A549 (cell line): ENCODE measurements around the gene ECM1. TPM values are rescaled to one million over a fixed set of nuclear protein-coding genes. Genes with fewer than 3 reads are reported as not detected.

Experiments used
- ATAC-seq, 2 experiments: fragments of 200-7000 bp in 1 of 2; fragments of >200 bp in 1 of 2; cut with Nextera tagmentation in 1 of 2; cut with Tn5 transposase in 1 of 2; 3 replicates each; pipeline versions ENCODE4 v1.8.0 to v1.9.1; 2018 to 2020; ENCODE audit warnings: mild to moderate bottlenecking in 1 of 2, moderate library complexity in 1 of 2
- CTCF ChIA-PET: fragments of 300-600 bp; sonication (Branson Sonifier 250); formaldehyde crosslinking; extraction: SDS; loops from one replicate; lab custom pipeline; 2021; ENCODE audit warnings: antibody characterized with exemption, inconsistent platforms; lab: Yijun Ruan, JAX
- POLR2A ChIA-PET: fragments of 350-600 bp; formaldehyde crosslinking; extraction: SDS; loops from one replicate; lab custom pipeline; 2021; ENCODE audit warnings: antibody characterized with exemption, inconsistent platforms; lab: Yijun Ruan, JAX
- DNase-seq, 2 experiments: peaks; one replicate each; pipeline versions ENCODE4 v3.0.0 to v3.0.0-alpha.2; 2011 to 2016; ENCODE audit warnings: low read depth in 1 of 2, low spot score in 1 of 2
- FAIRE-seq: peaks from 2 replicates; lab custom pipeline; 2011; peaks lifted over from hg19 to GRCh38; lab: Jason Lieb, UNC
- H3K27ac ChIP-seq, 2 experiments: fragments of >200 bp; sonication (Bioruptor Twin); formaldehyde crosslinking; 3 replicates each; pipeline ENCODE4 v1.5.1; 2016 to 2017
- H3K4me1 ChIP-seq: fragments of >200 bp; sonication (Bioruptor Twin); formaldehyde crosslinking; 3 replicates; pipeline ENCODE4 v1.6.1; 2016
- H3K4me2 ChIP-seq: fragments of >200 bp; sonication (Bioruptor Twin); formaldehyde crosslinking; 3 replicates; pipeline ENCODE4 v1.6.1; 2016
- H3K4me3 ChIP-seq: fragments of >200 bp; sonication (Bioruptor Twin); formaldehyde crosslinking; 3 replicates; pipeline ENCODE4 v1.5.1; 2016
- H3K9me3 ChIP-seq: fragments of >200 bp; sonication (Bioruptor Twin); formaldehyde crosslinking; 3 replicates; pipeline ENCODE4 v1.6.1; 2016
- BHLHE40 ChIP-seq: IDR thresholded peaks from 2 replicates; pipeline ENCODE4 v1.6.1; 2012; ENCODE audit warnings: low read depth, low read length, inconsistent platforms
- CEBPB ChIP-seq, 2 experiments: fragments of >200 bp in 1 of 2; sonication (Bioruptor Twin) in 1 of 2; formaldehyde crosslinking in 1 of 2; IDR thresholded peaks; 2 replicates each; pipeline ENCODE4 v1.6.1; 2012 to 2016
- EHF ChIP-seq: fragments of 250-450 bp; sonication (Bioruptor Pico); IDR thresholded peaks from 2 replicates; pipeline ENCODE4 v1.5.0; 2020; ENCODE audit warnings: mild to moderate bottlenecking
- EHMT2 ChIP-seq: fragments of 200-600 bp; sonication (generic); IDR thresholded peaks from 2 replicates; pipeline ENCODE4 v1.6.1; 2016; ENCODE audit warnings: antibody characterized with exemption, low read depth, mild to moderate bottlenecking, moderate library complexity
- ESRRA ChIP-seq: fragments of 150-350 bp; IDR thresholded peaks from 2 replicates; pipeline ENCODE4 v1.6.1; 2014; ENCODE audit warnings: mild to moderate bottlenecking, low read length, borderline replicate concordance
- FOXS1 ChIP-seq: fragments of 250-450 bp; sonication (Bioruptor Pico); IDR thresholded peaks from 2 replicates; pipeline ENCODE4 v1.5.0; 2020; ENCODE audit warnings: mild to moderate bottlenecking, moderate library complexity
- HOXA7 ChIP-seq: fragments of 250-450 bp; sonication (Bioruptor Pico); IDR thresholded peaks from 2 replicates; pipeline ENCODE4 v1.5.0; 2020; ENCODE audit warnings: mild to moderate bottlenecking, moderate library complexity
- JUN ChIP-seq, 2 experiments: fragments of >200 bp; sonication (Bioruptor Twin); formaldehyde crosslinking; IDR thresholded peaks; 2 replicates in 1 of 2; 3 replicates in 1 of 2; pipeline ENCODE4 v1.6.1; 2016 to 2017
- MAX ChIP-seq: IDR thresholded peaks from 2 replicates; pipeline ENCODE4 v1.6.1; 2012
- PBX3 ChIP-seq: IDR thresholded peaks from 2 replicates; pipeline ENCODE4 v1.6.1; 2012
- PHF8 ChIP-seq: fragments of 200-600 bp; sonication (generic); IDR thresholded peaks from 2 replicates; pipeline ENCODE4 v1.6.1; 2016; ENCODE audit warnings: low read depth, mild to moderate bottlenecking, antibody characterized with exemption, moderate library complexity, borderline replicate concordance
- POLR2AphosphoS2 ChIP-seq: conservative IDR thresholded peaks from 2 replicates; pipeline ENCODE4 v1.6.1; 2012; ENCODE audit warnings: low read length, improper control_type of control experiment, inconsistent platforms
- RARB ChIP-seq: fragments of 250-450 bp; sonication (Bioruptor Pico); IDR thresholded peaks from 2 replicates; pipeline ENCODE4 v1.8.0; 2021; ENCODE audit warnings: mild to moderate bottlenecking, moderate library complexity
- RCOR1 ChIP-seq: fragments of 150-350 bp; IDR thresholded peaks from 2 replicates; pipeline ENCODE4 v1.6.1; 2014; ENCODE audit warnings: antibody characterized with exemption, low read length, low read depth
- REST ChIP-seq: fragments of 200-600 bp; sonication (generic); IDR thresholded peaks from 2 replicates; pipeline ENCODE4 v1.6.1; 2016; ENCODE audit warnings: antibody characterized with exemption, mild to moderate bottlenecking, moderate library complexity
- RFX5 ChIP-seq: fragments of 450-650 bp; IDR thresholded peaks from 2 replicates; pipeline ENCODE4 v1.7.1; 2014; ENCODE audit warnings: antibody characterized with exemption, mild to moderate bottlenecking, moderate library complexity
- RNF2 ChIP-seq: fragments of 200-600 bp; sonication (generic); IDR thresholded peaks from 2 replicates; pipeline ENCODE4 v1.6.1; 2016; ENCODE audit warnings: low read depth, mild to moderate bottlenecking, antibody characterized with exemption, moderate library complexity, borderline replicate concordance
- SMC3 ChIP-seq: fragments of >200 bp; sonication (Bioruptor Twin); formaldehyde crosslinking; IDR thresholded peaks from 3 replicates; pipeline ENCODE4 v1.6.1; 2018; ENCODE audit warnings: inconsistent platforms
- TFCP2L1 ChIP-seq: fragments of 250-450 bp; sonication (Bioruptor Pico); IDR thresholded peaks from 2 replicates; pipeline ENCODE4 v1.5.0; 2021; ENCODE audit warnings: mild to moderate bottlenecking
- TP53 ChIP-seq: fragments of 250-450 bp; sonication (Bioruptor Pico); IDR thresholded peaks from 2 replicates; pipeline ENCODE4 v1.5.0; 2021; ENCODE audit warnings: mild to moderate bottlenecking, moderate library complexity
- ZC3H11A ChIP-seq: fragments of 450-650 bp; IDR thresholded peaks from 2 replicates; pipeline ENCODE4 v1.6.1; 2014; ENCODE audit warnings: antibody characterized with exemption, mild to moderate bottlenecking
- ZFP36 ChIP-seq: fragments of 450-650 bp; IDR thresholded peaks from 2 replicates; pipeline ENCODE4 v1.6.1; 2014; ENCODE audit warnings: borderline replicate concordance; ENCODE audit not compliant: partially characterized antibody
- ZNF302 ChIP-seq: fragments of 250-450 bp; sonication (Bioruptor Pico); IDR thresholded peaks from 2 replicates; pipeline ENCODE4 v1.9.0; 2021; ENCODE audit warnings: inconsistent platforms, mild to moderate bottlenecking, moderate library complexity
- WGBS: methylation state at CpG from one replicate; pipeline ENCODE4 v1.1.6; 2017; ENCODE audit errors: missing lambda C conversion rate; 5-methylcytosine and 5-hydroxymethylcytosine counted together
- polyA plus RNA-seq, 4 experiments: library from polyadenylated mRNA; depleted of rRNA in 3 of 4; stranded (reverse); fragments of >200 nt; fragmentation: RNase III in 1 of 4; extraction: RNeasy Plus Mini Kit Qiagen cat#74134 plus additional on column Dnase treatment in 1 of 4; gene quantifications; 2 replicates in 3 of 4; 3 replicates in 1 of 4; pipeline ENCODE4 v1.2.3, GENCODE V29; 2011 to 2017

ECM1 gene
- polyA plus RNA-seq, 2 of the 4 experiments (the other 2 are of a cell fraction): 0.88 to 1.0 TPM

GRCh38 chr1:150543500-150544143 is 35.7 kb downstream of the ECM1 start:
- DNase-seq (no peak), ATAC-seq (0 out of 6 replicates have a peak, but pooled peaks of 1 of the 2 experiments have one; percentile 22), FAIRE-seq (no peak)
- no peak for TF ChIP-seq SMC3
- no peak for TF ChIP-seq JUN (IDR thresholded peaks at IDR 0.05)
- TF ChIP-seq PHF8: no peak
- TF ChIP-seq RNF2: no peak
- TF ChIP-seq ZC3H11A: no peak
- Histone ChIP-seq H3K27ac (no peak overlapping the region), H3K4me1 (no peaks in the 10 kb centered on the region; the same call in 2 of the 3 replicates), H3K4me2 (no peak overlapping the region), H3K9me3 (no peaks in the 10 kb centered on the region), H3K4me3 (no peak overlapping the region)
- CTCF ChIA-PET: interaction anchor here (0.5 to 6.3 kb wide), 4 partner anchors 10 to 489 kb away, joined by 3 to 35 read pairs (median 16); no protein-coding TSS in a partner anchor
- WGBS: 85% methylated on average over 13 of the region's 13 CpGs
- POLR2A ChIA-PET: no interaction called here

- no peaks in the 10 kb centered on the region for H3K4me1 ChIP-seq
- ChIA-PET POLR2A (no interaction called here), CTCF (interaction anchor here (0.5 to 6.3 kb wide), 3 partner anchors 11 to 489 kb away, joined by 4 to 35 read pairs (median 27); no protein-coding TSS in a partner anchor)
- DNase-seq: no peak
- H3K9me3 ChIP-seq: no peaks in the 10 kb centered on the region
- FAIRE-seq: no peak
- H3K4me2 ChIP-seq: no peak overlapping the region
- 64% methylated on average over 3 of the region's 3 CpGs for WGBS
- no peak overlapping the region for H3K4me3 ChIP-seq
- ATAC-seq: no peak
- H3K27ac ChIP-seq: no peak overlapping the region
- TF ChIP-seq RARB (CRISPR knock-in tag): no peak
- TF ChIP-seq BHLHE40: no peak
- TF ChIP-seq JUN (IDR thresholded peaks at IDR 0.05): no peak
- TF ChIP-seq EHMT2: no peak
- TF ChIP-seq RCOR1: no peak
- TF ChIP-seq ZFP36: no peak
These were observed 36.3 kb downstream of the ECM1 start for GRCh38 chr1:150544204-150544603.

- CTCF ChIA-PET: interaction anchor here (0.5 to 6.3 kb wide), 4 partner anchors 9 to 109 kb away, joined by 3 to 35 read pairs (median 16); no protein-coding TSS in a partner anchor
- H3K4me1 ChIP-seq: no peaks in the 10 kb centered on the region
- POLR2A ChIA-PET: no interaction called here
- no peak overlapping the region for H3K4me3 ChIP-seq
- H3K4me2 ChIP-seq: no peak overlapping the region
- 83% methylated on average over 6 of the region's 6 CpGs for WGBS
- FAIRE-seq: no peak
- no peaks in the 10 kb centered on the region for H3K9me3 ChIP-seq
- TF ChIP-seq TP53 (no peak), TFCP2L1 (CRISPR knock-in tag) (no peak), MAX (no peak), JUN (IDR thresholded peaks at IDR 0.05) (no peak), ZNF302 (CRISPR knock-in tag) (no peak), RFX5 (no peak), POLR2AphosphoS2 (no peak), FOXS1 (no peak), CEBPB (IDR thresholded peaks at IDR 0.05) (no peak), REST (no peak), ESRRA (no peak), EHF (no peak), HOXA7 (no peak), PBX3 (no peak), ZC3H11A (no peak)
- ATAC-seq: no peak
- no peak overlapping the region for H3K27ac ChIP-seq
- no peak for DNase-seq
These were observed 37.6 kb downstream of the ECM1 start for GRCh38 chr1:150545486-150546032.
